Heart left ventricle (tissue), 16 donors: ENCODE results near the gene LRRN3. TPM values are rescaled to one million over a fixed set of nuclear protein-coding genes. Genes with fewer than 3 reads are reported as not detected.

ENCODE experiments used
- ATAC-seq, 4 donors: fragments of 200-7000 bp; cut with Tn5 transposase; one replicate each; pipeline ENCODE4 v1.9.1; 2020 to 2022; ENCODE audit warnings: moderate library complexity in 4 of 4, mild to moderate bottlenecking in 3 of 4, moderate number of reproducible peaks in 1 of 4
- DNase-seq, 5 donors: peaks; one replicate each; pipeline ENCODE4 v3.0.0-alpha.2; 2020
- H3K27ac ChIP-seq, 12 donors: fragments of 200-600 bp; sonication (generic) in 4 of 12; one replicate each; pipeline versions ENCODE4 v1.5.0 to v1.8.0; 2016 to 2022; ENCODE audit warnings: mild to moderate bottlenecking in 2 of 12
- H3K27me3 ChIP-seq, 9 donors: fragments of 200-600 bp; sonication (generic) in 2 of 9; one replicate each; pipeline versions ENCODE4 v1.5.1 to v1.8.0; 2016 to 2022; ENCODE audit warnings: mild to moderate bottlenecking in 3 of 9
- H3K36me3 ChIP-seq, 9 donors: fragments of 200-600 bp; sonication (generic) in 2 of 9; one replicate each; pipeline versions ENCODE4 v1.5.0 to v1.8.0; 2018 to 2022; ENCODE audit warnings: mild to moderate bottlenecking in 2 of 9
- H3K4me1 ChIP-seq, 12 donors: fragments of 200-600 bp; sonication (generic) in 4 of 12; one replicate each; pipeline versions ENCODE4 v1.5.0 to v1.8.0; 2016 to 2022; ENCODE audit warnings: mild to moderate bottlenecking in 3 of 12
- H3K4me3 ChIP-seq, 12 donors: fragments of 200-600 bp; sonication (generic) in 4 of 12; one replicate each; pipeline versions ENCODE4 v1.5.0 to v1.8.0; 2017 to 2022; ENCODE audit warnings: mild to moderate bottlenecking in 9 of 12, moderate library complexity in 4 of 12
- H3K9me3 ChIP-seq, 12 donors: fragments of 200-600 bp; sonication (generic) in 4 of 12; one replicate each; pipeline versions ENCODE4 v1.5.0 to v1.8.0; 2016 to 2022; ENCODE audit warnings: mild to moderate bottlenecking in 1 of 12
- POLR2A ChIP-seq, 2 donors: fragments of 450-650 bp; IDR thresholded peaks; one replicate each; pipeline ENCODE4 v1.6.1; 2017; ENCODE audit warnings: antibody characterized with exemption in 2 of 2, mild to moderate bottlenecking in 2 of 2, moderate library complexity in 2 of 2
- WGBS, 4 donors: extraction: QIAGEN DNeasy Blood & Tissue Kit in 2 of 4; methylation state at CpG; one replicate each; pipeline versions ENCODE4 v1.1.5 to v1.1.7; 2013 to 2018; 5-methylcytosine and 5-hydroxymethylcytosine counted together
- intact Hi-C, 10 donors: fragments of 100-400 bp; cut with DNase I; formaldehyde crosslinking; loops; one replicate each; pipeline versions ENCODE4 v1.11.1 to v1.14.2; 2022
- polyA plus RNA-seq, 2 donors: library from polyadenylated mRNA; stranded (reverse); fragments of 200-250 nt; gene quantifications; one replicate each; pipeline ENCODE4 v1.2.3, GENCODE V29; 2013
- total RNA-seq, 9 donors: library from RNA; depleted of rRNA in 2 of 9; stranded (reverse); fragments of >200 nt in 2 of 9; fragmentation: NEBNext Ultra II Directional in 3 of 9; extraction: Animal tissue kit (Norgen Biotek cat#: 25700) in 3 of 9; gene quantifications; one replicate each; pipeline versions ENCODE4 v1.1.0 to v1.2.4, GENCODE V29; 2016 to 2023
- TF ChIP-seq, protein P1 (sequence below), 12 donors: fragments of 200-600 bp; sonication (generic) in 4 of 12; IDR thresholded peaks; one replicate each; pipeline versions ENCODE4 v1.5.0 to v1.8.0; 2018 to 2022; ENCODE audit warnings: antibody characterized with exemption in 12 of 12, mild to moderate bottlenecking in 5 of 12
- donor health status: ischemic (EF 13 %, LVEDD 7.1; RV severe dilation, severe dysfunction).
- donor health status: healthy with polysubstance abuse.
- donor health status: DM: no; HTN: yes; CAD: no.
- donor health status: DM: no; HTN: no; CAD: no.
- donor health status: ischemic (EF 25% LVEDD 6.9; RV normal size, moderate dysfunction).
- donor health status: ischemic (EF 25% LVEDD 5.7; RV mildly dilated, moderate dysfunction).
- donor health status: healthy.
- donor health status: DM: yes; HTN: yes; CAD: no.
- donor health status: ischemic (EF 35%, LVEDD 5.7; RV mildly dilated, moderate dysfunction).
- donor health status: nonischemic (EF 11% LVEDD 7.7; RV severe dilation, severe dysfunction).
- donor health status: DM: yes; HTN: yes; CAD: no.
- donor health status: PGD.
- donor health status: ischemic (EF 29% LVEDD 5.4; RV normal size, mild dysfunction).
- donor health status: nonischemic (EF 23%, LVEDD 6.1; RV moderate dilation, normal function).

Gene LRRN3
- total and polyA plus RNA-seq, 11 donors = 0.52 to 11.0 (median 2.3) TPM

DNA sequence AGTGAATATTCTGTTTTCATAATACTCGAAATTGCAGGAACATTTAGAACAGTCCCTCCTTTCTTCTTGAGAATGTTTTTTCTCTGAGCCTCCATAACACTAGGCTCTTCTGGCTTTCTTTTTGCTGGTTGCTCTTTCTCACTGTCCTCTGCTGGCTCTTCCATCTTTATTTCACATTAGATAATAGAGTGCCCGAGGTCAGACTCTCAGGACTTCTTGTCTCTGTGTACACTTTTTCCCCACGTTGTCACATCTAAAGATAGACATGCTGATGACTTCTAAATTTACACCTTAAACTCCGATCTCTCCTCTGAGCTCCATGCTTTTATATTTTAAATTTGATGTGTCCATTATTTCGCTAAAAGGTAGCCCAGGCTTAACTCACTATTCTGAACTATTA is 15.4 kb upstream of the LRRN3 start:
- Histone ChIP-seq H3K36me3 (no peaks in the 10 kb centered on the region), H3K27me3 (no peaks in the 10 kb centered on the region), H3K4me1 (peaks cover 0 to 13% (median 0%) of the 10 kb centered on the region in 12 donors), H3K9me3 (no peaks in the 10 kb centered on the region), H3K27ac (no peak overlapping the region), H3K4me3 (no peak overlapping the region)
- intact Hi-C loops = loop anchor here in 2 of 10 donors (10.0 kb wide), 2 partner anchors 91 to 241 kb away; no protein-coding TSS in a partner anchor
- TF ChIP-seq POLR2A (IDR thresholded peaks at IDR 0.05) = no peak
- TF ChIP-seq, protein P1, sequence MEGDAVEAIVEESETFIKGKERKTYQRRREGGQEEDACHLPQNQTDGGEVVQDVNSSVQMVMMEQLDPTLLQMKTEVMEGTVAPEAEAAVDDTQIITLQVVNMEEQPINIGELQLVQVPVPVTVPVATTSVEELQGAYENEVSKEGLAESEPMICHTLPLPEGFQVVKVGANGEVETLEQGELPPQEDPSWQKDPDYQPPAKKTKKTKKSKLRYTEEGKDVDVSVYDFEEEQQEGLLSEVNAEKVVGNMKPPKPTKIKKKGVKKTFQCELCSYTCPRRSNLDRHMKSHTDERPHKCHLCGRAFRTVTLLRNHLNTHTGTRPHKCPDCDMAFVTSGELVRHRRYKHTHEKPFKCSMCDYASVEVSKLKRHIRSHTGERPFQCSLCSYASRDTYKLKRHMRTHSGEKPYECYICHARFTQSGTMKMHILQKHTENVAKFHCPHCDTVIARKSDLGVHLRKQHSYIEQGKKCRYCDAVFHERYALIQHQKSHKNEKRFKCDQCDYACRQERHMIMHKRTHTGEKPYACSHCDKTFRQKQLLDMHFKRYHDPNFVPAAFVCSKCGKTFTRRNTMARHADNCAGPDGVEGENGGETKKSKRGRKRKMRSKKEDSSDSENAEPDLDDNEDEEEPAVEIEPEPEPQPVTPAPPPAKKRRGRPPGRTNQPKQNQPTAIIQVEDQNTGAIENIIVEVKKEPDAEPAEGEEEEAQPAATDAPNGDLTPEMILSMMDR (IDR thresholded peaks at IDR 0.05) = no peak
- WGBS, 4 donors = 61 to 66% (median 63%) methylated on average over 5 of the region's 5 CpGs
- DNase-seq (no peak), ATAC-seq (peak in 3 of 4 donors; percentile 71 to 77 (median 73))

GRCh38 chr7:111076205-111076604 is 14.7 kb upstream of the LRRN3 start:
- H3K27me3 ChIP-seq = no peaks in the 10 kb centered on the region
- H3K27ac ChIP-seq = no peak overlapping the region
- ATAC-seq (no peak), DNase-seq (no peak)
- no peaks in the 10 kb centered on the region for H3K9me3 ChIP-seq
- peaks cover 0 to 13% (median 0%) of the 10 kb centered on the region in 12 donors for H3K4me1 ChIP-seq
- no peak overlapping the region for H3K4me3 ChIP-seq
- intact Hi-C loops = loop anchor here in 2 of 10 donors (10.0 kb wide), 2 partner anchors 91 to 241 kb away; no protein-coding TSS in a partner anchor
- no peaks in the 10 kb centered on the region for H3K36me3 ChIP-seq
- TF ChIP-seq, protein P1 (IDR thresholded peaks at IDR 0.05) = no peak
- no peak for TF ChIP-seq POLR2A (IDR thresholded peaks at IDR 0.05)

DNA sequence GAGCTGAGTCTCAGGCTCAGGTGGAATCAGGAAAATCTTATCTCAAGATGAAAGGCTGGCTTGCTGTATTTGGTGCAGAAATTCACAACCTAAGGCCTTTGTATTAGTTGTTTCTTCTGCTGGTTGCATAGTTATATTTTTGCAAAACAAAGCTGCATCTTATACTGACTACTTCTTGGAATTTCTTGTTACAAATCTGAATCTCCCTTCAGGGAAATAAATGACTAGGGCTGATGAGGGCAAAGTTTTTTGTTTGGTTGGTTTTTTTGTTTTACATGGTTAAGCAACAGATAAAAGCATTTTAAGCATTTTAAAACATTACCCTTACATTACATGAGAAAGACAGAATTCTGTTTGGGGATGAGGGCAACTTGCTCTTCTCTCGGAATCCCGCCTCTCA is 13.9 kb upstream of the LRRN3 start:
- H3K27ac ChIP-seq = no peak overlapping the region
- no peaks in the 10 kb centered on the region for H3K36me3 ChIP-seq
- no peak overlapping the region for H3K4me3 ChIP-seq
- DNase-seq = no peak
- no peak for ATAC-seq
- H3K4me1 ChIP-seq = peaks cover 0 to 13% (median 0%) of the 10 kb centered on the region in 12 donors
- TF ChIP-seq, protein P1 (IDR thresholded peaks at IDR 0.05) = no peak
- no peak for TF ChIP-seq POLR2A (IDR thresholded peaks at IDR 0.05)
- no peaks in the 10 kb centered on the region for H3K9me3 ChIP-seq
- H3K27me3 ChIP-seq = no peaks in the 10 kb centered on the region
- intact Hi-C loops = loop anchor here in 2 of 10 donors (10.0 kb wide), 2 partner anchors 92 to 242 kb away; no protein-coding TSS in a partner anchor
- 94 to 100% (median 97%) methylated on average over 2 of the region's 2 CpGs for WGBS, 4 donors

GRCh38 chr7:111080495-111081105 is 10.3 kb upstream of the LRRN3 start:
- WGBS, 4 donors = 96 to 99% (median 97%) methylated on average over 1 of the region's 1 CpG
- ATAC-seq (no peak), DNase-seq (no peak)
- Histone ChIP-seq H3K36me3 (no peaks in the 10 kb centered on the region), H3K4me1 (peaks cover 0 to 15% (median 0%) of the 10 kb centered on the region in 12 donors), H3K9me3 (no peaks in the 10 kb centered on the region), H3K27ac (no peak overlapping the region), H3K27me3 (no peaks in the 10 kb centered on the region), H3K4me3 (no peak overlapping the region)
- no peak for TF ChIP-seq POLR2A (IDR thresholded peaks at IDR 0.05)
- TF ChIP-seq, protein P1 (IDR thresholded peaks at IDR 0.05) = no peak
- intact Hi-C loops = no loop called here
